Caki2 (cell line): ENCODE data around the gene F2RL1. TPM values are rescaled to one million over a fixed set of nuclear protein-coding genes. Genes with fewer than 3 reads are reported as not detected.
"Not testable (repeated sequence)": the region's sequence is repeated elsewhere in the genome, so short reads cannot be mapped to it uniquely, and the experiment has no call there.

Experiments used
- DNase-seq: peaks from one replicate; pipeline ENCODE4 v3.0.0-alpha.2; 2015; ENCODE audit warnings: low read depth
- in situ Hi-C: cut with HindIII; loops from 2 replicates; pipeline ENCODE4 v1.10.0; 2016; ENCODE audit warnings: low sequenced_read_pairs, low pct_unique_long_range_greater_than_20kb, mixed read lengths
- total RNA-seq: library from RNA; depleted of rRNA; stranded (reverse); fragments of >200 nt; shearing (Covaris generic); gene quantifications from 2 replicates; pipeline ENCODE4 v1.2.3, GENCODE V29; 2014; ENCODE audit warnings: low replicate concordance

F2RL1 gene
- total RNA-seq, 1 experiment from 2014 or later, result 11.9 TPM

DNA sequence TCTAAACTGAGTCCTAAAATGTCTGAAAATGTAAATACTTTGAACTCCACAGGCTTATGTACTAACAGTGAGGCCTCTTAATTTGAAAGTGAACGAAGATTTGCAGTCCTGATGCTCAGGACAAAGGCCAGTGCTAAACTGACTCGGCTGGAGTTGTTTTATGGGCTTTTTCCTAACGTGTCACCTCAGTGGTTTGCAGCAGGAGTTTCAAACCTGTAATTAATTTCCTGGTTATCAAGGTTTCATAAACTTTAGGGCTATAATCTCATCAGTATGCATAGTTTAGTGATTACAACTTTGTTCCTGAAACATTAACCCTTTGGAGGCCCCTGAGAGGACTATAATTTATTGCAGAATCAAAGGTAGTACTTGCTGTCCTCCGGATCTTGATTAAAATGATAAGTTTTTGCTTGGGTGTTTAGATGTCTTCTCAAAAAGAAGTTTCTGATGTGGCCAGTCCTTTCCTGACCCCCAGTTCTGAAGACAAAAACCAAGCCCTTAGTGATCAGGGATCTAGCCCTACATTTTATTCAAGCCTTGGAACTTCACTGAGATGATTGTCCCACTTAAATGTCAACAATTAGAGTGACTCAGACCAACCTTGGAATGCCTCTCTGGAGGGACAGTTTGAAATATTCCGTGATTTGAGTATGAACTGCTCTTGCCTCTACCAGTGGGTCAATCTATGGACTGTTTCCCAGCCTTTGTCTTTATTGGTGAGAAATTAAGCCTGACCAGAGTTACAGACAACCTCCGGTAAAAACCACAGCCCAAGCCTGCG is 19.8 kb downstream of the F2RL1 start:
- in situ Hi-C loops, result no loop called here
- peak; percentile 91 for DNase-seq

DNA sequence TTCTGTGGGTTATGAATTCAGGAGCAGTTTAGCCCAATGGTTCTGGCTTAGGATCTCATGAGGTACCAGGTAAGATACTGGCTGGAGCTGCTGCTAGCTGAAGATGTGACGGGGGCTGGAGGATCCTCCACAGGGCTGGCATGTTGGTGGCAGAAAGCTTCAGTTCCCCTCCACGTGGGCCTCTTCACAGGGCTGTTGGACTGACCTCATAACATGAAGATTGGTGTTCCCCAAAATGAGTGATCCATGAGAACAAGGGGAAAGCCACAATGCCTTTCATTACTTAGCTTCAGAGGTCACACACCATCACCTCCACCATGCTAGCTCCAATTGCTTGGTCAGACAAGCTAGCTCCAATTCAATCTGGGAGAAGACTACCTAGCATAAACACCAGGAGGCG is 22.5 kb downstream of the F2RL1 start:
- in situ Hi-C loops, result no loop called here
- DNase-seq, result no peak

DNA sequence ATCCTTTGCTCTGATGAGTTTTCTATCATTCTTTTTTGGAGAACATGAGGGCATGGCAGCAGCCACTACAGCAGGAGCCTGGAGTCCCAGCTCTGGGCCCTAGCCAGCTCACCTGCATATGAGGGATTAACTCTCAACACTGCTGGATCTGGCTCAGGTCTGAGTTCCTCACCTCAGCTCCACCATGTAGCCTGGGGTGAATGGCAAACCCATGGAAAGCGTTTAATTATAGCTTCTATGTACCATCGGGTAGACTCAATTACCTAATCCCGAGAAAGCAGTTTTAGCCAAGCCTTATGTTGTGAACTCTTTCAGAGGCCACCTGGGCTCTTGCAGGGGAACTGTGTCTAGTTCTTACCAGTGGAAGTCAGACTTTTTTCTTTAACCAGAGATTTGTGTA is 27.1 kb downstream of the F2RL1 start:
- in situ Hi-C loops, result no loop called here
- no peak for DNase-seq

DNA sequence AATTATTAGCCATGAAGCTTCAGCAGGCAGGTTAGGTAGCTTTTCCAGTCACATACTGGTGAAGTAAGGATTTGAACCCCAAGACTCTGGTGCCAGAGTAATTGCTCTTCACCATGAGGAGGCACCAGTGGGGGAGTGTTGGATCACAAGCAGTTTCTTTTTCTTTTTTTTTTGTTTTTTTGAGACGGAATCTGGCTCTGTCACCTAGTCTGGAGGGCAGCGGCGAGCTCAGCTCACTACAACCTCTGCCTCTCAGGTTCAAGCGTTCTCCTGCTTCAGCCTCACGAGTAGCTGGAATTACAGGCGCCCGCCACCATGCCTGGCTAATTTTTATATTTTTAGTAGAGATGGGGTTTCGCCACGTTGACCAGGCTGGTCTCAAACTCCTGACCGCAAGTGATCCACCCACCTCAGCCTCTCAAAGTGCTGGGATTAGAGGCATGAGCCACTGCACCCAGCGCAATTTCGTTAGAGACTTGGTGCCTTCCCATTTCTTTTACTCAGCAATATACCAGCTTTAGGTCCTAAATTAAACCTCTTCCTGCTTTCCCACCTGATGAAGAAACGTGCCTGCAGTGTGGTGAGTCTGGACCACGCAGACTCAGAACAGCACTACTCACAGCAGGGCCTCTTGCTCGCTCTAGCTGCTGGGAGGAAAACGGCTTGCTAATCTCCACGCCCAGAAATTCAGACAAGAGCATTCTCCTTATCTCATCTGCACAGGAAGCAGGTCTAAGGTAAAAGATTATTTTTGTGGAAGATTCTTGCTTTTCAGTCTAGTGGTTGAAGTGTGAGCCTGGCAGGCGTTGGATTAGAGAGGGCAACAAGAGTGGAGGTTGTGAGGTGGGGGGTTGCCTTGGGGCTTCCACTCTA is 30.8 kb downstream of the F2RL1 start, which contains the start of gene S100Z:
Gene S100Z (plus strand): TSS at position 596 of the 873 bp plus-strand sequence. CDS start 25,346 bp downstream, outside the sequence.
- in situ Hi-C loops, result no loop called here
- no peak for DNase-seq

DNA sequence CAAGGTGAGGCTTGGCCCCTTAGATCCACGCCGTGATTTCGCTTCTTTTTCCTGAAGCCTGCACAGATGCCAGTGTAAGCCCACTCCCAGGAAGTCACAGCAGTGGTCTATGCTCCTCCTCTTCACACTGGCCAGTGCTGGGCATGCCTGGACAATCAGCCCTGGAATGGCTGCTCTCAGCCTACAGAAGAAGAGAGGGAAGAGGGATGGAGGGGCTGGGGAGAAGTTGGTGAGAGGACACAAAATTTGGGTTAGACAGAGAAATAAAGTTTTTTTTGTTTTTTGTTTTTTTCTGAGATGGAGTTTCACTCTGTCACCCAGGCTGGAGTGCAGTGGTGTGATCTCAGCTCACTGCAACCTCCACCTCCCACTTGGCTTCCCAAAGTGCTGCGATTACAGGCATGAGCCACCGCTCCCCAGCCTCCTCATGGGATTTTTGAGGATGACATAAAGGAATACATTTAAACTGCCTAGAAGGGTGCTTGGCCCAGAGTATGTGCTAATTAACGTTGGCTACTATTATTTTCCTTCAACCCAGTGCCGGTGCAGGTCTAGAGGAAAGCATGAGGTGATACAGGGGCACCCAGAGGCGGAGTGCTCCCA is 31.8 kb downstream of the F2RL1 start:
- in situ Hi-C loops, result no loop called here
- no peak for DNase-seq

DNA sequence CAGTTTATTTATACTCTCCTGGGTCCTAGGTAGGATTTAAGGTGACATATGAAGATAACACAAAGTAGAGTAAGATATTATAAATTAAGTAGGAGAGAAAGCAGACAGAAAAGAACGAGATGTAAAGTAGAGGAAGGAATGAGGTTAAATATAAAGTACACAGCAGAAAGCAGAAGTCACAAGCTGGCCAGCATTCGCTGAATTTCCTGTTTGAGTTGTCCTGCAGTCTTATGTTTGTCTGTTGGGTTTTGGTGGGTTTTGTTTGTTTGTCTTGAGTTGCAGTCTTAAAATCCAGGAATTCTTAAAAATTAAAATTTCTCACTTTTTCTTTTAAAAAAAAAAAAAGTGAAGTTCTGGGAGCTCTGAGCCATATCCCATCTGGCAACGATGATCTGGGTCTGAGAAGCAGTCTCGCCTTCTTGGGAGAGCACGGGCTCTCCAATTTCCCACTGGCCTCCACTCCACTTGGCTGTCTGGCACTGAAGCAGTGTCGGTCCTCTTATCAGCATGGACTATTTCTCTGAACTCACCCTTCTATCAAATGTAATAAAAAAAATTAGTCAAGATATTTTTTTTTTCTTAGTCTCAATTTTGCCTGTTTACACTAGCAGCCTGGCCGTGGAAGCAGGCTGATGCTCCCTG is 33.0 kb downstream of the F2RL1 start:
- in situ Hi-C loops, result no loop called here
- no peak for DNase-seq

DNA sequence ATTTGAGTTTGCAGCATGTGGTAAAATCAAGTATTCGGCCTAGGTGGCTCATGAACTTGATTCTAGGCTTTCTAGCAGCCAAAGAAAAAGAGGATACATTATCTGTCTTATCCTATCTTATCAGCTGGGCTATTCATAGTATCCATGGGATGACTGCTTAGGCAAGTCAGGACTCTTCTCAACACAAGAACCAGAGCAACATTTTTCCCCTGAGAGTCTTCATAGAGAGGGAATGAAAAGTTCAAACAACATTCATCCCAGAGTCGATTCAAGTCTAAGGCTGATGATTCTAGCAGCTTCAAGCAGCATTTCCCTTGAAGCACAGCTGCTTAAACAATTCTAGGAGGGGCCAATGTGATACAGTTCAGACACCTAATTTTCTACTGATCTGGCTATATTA is 33.9 kb downstream of the F2RL1 start:
- in situ Hi-C loops, result no loop called here

DNA sequence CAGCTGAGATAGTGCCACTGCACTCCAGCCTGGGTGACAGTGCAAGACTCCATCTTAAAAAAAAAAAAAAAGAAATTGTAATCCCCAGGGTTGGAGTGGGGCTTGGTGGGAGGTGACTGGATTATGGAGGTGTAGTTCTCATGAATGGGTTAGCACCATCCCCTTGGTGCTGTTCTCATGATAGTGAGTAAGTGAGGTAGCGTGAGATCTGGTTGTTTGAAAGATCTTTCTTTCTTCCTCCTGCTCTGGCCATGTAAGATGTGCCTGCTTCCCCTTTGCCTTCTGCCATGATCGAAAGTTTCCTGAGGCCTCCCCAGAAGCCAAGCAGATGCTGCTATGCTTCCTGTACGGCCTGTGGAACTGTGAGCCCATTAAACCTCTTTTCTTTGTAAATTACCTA is 34.9 kb downstream of the F2RL1 start:
- in situ Hi-C loops, DNase-seq: not testable (repeated sequence)

More for the DNA sequence above, 33.9 kb downstream of the F2RL1 start:
- no peak for DNase-seq

DNA sequence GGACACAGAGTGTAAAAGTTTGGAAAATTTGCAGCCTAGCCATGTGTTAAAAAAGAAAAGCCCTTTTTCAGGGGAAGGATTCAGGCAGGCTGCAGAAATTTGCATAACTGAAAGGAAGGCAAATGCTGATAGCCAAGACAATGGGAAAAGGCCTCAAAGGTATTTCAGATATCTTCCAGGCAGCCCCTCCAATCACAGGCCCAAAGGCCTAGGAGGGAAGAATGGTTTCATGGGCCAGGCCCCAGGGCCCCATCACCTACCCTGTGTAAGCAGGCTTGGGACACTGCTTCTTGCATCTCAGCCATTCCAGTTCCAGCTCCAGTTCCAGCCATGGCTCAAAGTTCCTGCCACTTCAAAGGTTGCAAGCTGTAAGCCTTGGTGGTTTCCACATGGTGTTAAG is 35.8 kb downstream of the F2RL1 start:
- in situ Hi-C loops, result no loop called here
- DNase-seq, result no peak

DNA sequence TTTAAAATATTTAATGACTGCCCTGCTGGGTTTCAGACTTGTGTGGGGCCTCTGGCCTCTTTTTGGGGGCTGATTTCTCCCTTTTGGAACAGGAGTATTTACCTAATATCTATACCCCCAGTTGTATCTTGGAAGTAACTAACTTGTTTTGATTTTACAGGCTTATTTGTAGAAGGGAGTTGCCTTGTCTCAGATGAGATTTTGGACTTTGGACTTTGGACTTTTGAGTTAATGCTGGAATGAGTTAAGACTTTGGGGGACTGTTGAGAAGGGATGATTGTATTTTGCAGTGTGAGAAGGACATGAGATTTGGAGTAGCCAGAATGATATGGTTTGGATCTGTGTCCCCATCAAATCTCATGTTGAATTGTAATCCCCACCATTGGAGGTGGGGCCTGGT is 36.7 kb downstream of the F2RL1 start:
- in situ Hi-C loops, DNase-seq: not testable (repeated sequence)

DNA sequence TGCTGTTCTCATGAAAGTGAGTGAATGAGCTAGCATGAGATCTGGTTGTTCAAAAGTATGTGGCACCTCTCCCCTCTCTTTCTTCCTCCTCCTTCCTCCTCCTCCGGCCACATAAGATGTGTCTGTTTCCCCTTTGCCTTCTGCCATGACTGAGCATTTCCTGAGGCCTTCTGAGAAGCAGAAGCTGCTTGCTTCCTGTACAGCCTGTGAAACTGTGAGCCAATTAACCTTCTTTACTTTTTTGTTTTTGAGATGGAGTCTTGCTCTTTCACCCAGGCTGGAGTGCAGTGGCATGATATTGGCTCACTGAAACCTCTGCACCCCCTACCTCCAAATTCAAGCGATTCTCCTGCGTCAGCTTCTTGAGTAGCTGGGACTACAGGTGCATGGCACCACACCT is 37.1 kb downstream of the F2RL1 start:
- in situ Hi-C loops, result no loop called here
- no peak for DNase-seq

DNA sequence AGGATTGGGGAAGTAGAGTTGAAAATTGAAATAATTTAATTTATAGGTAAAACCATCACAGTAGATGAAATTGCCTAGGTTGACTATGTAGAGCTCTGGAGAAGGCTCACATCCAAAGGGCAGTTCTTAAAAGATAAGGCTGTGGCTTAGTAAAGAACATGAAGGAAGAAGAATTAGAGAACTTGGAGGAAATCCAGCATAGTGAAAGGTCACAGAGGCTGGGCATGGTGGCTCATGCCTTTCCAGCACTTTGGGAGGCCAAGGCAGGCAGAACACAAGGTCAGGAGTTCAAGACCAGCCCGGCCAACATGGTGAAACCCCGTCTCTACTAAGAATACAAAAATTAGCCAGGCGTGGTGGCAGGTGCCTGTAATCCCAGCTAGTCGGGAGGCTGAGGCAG is 38.0 kb downstream of the F2RL1 start:
- in situ Hi-C loops, result not testable (repeated sequence)

DNA sequence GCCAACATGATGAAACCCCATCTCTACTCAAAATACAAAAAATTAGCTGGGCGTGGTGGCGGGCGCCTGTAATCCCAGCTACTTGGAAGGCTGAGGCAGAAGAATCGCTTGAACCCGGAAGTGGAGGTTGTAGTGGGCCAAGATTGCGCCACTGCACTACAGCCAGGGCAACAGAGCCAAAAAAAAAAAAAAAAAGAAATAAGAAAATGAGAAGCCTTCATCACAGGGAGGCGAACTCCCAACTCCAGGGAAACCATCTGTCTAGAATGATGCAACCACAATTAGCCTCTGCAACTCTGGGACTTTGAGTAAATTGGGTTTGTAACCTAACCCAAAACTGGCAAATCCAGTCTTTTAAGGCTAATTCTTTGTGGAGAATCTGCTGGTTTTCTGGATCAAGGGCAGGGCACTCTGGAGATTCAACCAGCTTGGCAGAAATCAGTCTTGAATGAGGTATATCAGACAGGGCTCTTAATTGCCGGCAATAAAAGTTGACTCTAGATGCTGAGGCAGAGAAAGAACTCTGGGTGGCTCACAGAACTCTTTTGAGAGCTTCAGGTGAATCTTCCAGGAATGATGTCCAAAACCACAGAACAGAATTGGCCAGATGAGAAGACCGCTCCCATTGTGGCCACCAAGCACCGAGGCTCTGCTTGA is 40.9 kb downstream of the F2RL1 start:
- in situ Hi-C loops, result no loop called here
- DNase-seq, result no peak

More for the DNA sequence above, 38.0 kb downstream of the F2RL1 start:
- not testable (repeated sequence) for DNase-seq

DNA sequence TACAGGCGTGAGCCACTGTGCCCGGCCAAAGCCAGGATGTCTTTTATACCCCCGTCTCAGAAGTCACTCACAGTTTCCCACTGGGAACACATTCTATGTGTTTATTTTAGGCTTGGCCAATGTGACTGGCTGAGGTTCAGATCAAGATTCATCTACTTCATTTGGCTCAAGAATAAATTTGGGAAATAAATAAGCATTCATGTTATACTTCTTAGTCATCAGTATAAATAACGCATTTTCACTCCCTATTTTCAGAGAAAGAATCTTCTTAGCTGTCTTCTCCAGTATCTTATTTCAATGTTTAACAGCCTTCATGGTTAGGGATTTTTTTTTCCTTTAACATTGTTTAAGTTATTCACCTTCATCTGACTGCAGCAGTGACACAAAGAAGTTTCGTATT is 42.8 kb downstream of the F2RL1 start:
- in situ Hi-C loops, result no loop called here
- DNase-seq, result no peak

DNA sequence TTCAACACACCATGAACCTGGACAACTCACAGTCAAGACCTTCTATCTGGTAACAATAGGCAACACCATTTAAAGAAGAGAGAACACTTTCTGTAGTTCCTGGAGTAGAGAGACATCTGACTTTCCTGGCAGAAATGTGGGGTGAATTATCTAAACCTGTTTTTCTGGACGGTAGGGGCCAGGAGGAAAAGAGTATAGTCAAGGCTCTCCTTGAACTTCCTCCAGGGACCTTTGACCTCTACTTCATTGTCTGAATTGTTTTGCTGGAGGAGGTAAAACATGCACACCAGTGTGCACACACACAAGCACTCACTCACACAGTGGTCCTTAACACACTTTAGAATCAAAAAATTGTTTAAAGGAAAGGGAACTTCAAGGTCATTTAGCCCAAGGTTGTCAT is 44.2 kb downstream of the F2RL1 start:
- no peak for DNase-seq
- in situ Hi-C loops, result no loop called here

DNA sequence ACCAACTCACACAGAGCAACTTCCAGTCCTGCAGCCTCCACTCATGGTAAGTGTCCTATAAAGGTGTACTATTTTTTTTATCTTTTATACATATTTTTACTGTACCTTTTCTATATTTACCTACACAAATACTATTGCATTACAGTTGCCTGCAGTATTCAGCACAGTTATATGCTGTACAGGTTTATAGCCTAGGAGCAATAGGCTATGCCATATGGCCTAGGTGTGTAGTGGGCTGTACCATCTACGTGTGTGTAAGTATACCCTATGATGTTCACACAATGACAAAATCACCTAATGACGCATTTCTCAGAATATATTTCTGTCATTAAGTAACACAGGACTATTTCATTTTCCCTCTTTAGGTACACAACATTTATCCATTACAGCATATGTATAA is 47.7 kb downstream of the F2RL1 start:
- DNase-seq, result no peak
- in situ Hi-C loops, result no loop called here

DNA sequence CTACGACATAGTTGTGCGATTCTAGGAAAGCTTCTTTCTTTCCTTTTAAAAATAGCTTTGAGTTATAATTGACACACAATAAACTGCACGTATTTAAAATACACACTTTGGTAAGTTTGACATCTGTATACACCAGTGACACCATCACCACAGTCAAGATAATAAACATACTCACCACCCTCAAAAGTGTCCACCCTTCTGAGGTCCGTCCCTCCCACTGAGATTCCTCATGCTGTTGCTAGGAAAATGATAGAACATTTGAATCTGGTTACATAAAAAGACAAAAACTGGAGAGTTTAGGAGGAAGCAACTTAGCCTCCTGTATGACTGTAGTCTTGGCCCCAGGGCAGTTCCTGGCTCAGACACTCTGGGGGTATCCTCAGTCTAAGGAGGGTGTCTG is 48.2 kb downstream of the F2RL1 start:
- no peak for DNase-seq
- in situ Hi-C loops, result no loop called here
